HuH-7 (cell line): ENCODE results near the gene DCBLD2.

Experiments
- DNase-seq: peaks from one replicate; pipeline ENCODE4 v3.0.0; 2011; ENCODE audit warnings: low spot score

The DCBLD2 gene

GRCh38 chr3:98829246-98829832, 72.2 kb downstream of the DCBLD2 start:
- no peak for DNase-seq

DNA sequence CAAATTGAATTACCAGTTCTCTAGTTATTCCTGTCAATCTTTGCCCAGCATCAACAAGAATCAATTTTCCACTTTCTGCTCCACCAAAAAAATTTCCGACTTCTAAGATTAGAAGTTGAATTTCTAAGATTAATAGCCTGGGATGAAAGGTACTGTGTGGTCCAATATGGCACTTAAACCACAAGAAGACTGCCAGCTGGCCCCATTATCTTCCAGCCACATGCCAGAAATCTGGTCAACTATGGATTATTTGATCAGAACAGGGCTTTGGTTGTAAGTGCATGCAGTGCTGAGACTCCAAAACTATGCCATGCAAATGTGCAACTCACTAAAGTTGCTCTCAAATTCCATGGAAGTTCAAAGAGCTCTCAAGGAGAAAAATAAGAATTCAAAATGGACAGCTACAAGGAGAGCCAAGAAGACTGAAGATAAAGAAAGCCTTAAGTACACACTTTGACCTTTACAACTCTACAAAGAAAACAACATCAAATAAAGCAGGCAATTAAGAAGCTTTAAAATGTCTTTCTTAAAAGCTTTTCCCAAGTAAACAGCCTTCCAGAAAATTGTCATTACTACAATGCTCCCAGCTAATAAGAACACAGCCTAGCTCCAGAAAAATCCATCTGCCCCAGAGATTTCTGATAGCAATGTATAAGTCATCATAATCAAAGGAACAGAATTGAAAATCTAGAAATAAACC, 74.1 kb downstream of the DCBLD2 start:
- no peak for DNase-seq

DNA sequence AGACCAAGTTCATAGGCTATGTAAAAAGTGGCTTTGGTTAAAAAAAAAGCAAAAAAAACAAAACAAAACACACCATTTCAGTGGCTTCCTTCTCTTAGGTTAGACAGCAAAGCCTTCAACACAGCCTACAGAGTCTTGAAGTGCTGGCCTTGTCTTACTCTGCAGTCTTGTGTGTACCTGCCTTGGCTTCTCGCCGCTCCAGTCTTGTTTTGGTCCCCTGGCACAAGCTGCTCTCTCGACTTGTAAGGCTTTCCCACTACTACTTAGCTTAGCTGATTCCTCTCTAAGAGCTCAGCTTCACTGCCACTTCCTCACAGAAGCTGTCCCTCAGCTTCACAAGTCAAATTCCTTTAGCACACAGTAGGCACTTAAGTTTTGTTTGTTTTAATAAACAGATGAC, 75.4 kb downstream of the DCBLD2 start:
- DNase-seq: no peak

DNA sequence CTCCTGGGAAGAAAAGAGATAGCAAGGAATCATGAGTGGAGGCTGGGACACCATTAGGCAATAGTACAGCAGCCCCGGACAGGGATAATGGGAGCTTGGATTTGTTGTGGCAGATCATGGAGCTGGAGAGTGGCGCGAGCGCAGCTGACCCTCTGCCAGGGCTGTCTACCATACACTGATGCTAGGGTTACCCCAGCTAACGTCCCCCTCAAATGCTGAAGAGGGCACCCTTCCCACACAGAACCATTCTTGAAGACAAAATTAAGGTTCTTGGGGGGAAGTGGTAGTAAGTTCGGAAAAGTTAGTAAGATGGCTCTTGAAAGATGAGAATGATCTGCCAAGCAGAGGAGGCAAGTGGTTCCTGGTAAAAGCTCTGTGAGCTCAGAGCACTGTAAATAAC, 77.2 kb downstream of the DCBLD2 start:
- DNase-seq: no peak

GRCh38 chr3:98823791-98824190, 77.7 kb downstream of the DCBLD2 start:
- no peak for DNase-seq

DNA sequence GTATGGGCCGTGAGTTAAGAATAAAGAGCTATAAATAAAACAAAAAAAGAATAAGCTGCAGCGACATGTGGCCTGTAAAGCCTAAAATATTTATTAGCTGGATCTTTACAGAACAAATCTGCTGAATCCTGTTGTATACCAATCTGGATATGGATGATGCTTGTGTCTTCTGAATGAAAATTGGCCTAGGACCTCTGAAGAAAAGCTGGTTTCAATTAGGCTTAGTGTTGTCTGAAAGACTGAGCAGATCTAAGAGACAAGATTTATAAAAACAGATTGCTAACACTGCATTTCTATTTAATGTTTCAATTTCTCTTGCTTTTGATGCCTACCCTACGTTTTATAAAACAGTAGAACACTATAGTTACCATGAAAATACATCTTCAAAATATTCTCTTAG, 80.4 kb downstream of the DCBLD2 start:
- no peak for DNase-seq

GRCh38 chr3:98817547-98818041, 83.9 kb downstream of the DCBLD2 start:
- peak; percentile 42 for DNase-seq

DNA sequence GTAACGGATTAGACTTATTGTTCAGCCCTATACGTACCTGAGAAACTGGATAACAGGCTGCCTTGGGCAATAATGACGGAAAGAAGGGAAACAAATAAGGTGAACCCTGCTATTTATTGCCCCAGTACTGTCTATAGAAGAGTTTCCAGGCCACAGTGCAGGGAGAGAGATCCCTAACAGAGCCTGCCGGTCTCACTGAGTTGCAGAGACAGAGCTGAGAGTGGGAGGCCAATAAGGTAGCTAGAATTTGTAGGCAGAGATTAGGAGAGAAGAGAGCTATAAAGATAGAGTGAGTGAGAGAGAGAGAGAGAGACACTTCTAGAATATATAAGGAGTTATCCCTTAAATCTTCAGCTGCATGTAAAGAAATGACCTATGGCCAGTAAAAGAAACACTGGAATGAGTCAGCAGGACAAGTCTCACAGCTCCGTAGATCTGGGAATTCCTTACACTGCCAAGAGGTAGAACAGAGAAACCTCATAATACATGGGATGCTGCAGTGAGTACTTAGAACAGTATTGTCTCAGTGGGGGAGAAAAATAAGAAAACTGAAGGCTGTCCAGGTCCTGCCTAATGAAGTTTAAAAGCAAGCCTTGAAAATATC, 86.6 kb downstream of the DCBLD2 start:
- DNase-seq: no peak

DNA sequence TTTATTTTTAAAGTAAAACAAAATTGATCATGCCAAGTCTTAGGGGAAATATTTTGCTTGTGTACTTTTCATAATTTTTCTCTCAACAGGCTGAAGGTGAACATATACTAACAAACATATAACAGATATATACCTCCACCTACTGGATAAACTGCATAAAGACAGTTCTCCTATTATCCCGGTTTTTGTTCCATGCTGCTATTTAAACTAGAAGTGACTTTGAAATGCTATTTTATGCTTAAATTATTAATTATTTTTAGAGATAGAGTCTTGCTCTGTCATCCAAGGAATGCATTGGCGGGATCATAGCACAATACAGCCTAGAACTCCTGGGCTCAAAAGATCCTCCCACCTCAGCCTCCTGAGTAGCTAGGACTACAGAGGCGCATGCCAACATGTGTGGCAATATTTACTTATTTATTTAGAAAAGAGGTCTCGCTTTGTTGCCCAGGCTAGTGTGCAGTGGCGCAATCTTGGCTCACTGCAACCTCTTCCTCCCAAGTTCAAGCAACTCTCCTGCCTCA, 88.6 kb downstream of the DCBLD2 start:
- peak; percentile 17 for DNase-seq

- DNase-seq: peak; percentile 28
Measured at GRCh38 chr3:98811048-98811447, 90.4 kb downstream of the DCBLD2 start.

DNA sequence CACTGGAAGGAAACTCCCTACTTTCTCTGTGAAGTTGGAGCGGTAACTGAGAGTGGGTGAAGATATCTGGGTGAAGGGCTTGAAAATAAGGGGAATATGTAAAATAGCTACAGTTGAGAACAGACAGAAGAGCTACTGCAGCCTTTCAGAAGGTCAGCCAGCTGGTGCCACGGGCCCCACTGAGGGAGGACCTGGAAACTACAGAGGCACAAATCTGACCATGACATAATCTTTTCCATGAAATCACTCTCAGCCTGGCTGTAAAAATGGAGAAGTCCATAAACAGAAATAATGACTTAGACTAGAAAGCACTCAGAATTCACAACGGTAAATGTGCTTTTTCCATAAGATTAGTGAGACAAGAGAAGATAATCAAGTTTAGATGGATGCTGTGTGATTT, 91.9 kb downstream of the DCBLD2 start:
- DNase-seq: no peak

DNA sequence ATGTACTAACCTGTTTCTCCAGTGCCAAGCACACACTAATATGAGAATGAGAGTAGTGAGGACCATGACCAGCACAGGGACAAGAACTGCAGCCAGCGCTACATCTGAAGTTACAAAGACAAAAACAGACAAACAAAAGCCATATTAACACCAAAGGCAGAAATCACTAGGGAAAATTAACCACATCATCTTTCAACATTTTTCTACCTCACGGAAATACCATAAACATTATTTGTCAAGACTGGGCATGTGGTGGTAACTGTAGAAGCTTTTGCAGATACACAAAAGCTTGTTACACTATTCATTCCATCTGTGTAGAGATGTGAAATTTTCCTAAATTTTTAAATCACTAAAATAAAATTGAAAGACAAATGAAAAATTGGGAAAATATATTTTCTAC, 93.4 kb downstream of the DCBLD2 start:
- DNase-seq: no peak

DNA sequence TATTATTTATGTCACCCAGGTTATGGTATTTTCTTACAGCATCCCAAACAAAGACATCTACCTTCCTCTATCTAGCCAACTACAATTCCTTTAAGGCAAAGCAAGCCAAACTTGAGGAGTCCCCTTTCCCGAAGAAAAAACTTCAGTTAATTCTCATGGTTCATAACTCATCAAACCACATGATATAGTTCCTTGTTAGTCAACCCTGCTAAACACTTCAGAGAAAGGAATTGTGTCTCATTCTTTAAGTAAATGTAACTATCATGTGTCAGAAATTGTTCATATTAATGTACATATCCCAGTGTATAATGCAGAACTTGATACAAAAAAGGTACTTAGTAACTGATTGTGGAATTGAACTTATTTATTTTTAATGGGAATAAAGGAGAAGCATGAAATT, 93.9 kb downstream of the DCBLD2 start:
- no peak for DNase-seq

DNA sequence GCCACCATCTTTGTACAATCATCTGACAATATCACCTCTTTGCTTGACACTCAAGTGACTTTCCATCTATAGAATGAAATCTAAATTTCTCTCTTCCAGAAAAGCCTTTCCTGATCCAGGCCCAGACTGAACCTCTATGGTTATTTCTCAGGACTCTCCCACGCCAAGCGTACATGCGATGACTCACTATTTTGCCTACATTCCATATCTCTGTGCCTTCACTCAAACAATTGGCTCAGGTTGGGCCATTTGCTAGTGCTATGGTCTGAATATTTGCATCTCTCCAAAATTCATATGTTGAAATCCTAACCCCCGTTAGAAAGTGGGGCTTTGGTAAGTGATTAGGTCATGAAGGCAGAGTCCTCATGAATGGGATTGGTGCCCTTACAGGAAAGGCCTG, 94.5 kb downstream of the DCBLD2 start:
- DNase-seq: no peak

DNA sequence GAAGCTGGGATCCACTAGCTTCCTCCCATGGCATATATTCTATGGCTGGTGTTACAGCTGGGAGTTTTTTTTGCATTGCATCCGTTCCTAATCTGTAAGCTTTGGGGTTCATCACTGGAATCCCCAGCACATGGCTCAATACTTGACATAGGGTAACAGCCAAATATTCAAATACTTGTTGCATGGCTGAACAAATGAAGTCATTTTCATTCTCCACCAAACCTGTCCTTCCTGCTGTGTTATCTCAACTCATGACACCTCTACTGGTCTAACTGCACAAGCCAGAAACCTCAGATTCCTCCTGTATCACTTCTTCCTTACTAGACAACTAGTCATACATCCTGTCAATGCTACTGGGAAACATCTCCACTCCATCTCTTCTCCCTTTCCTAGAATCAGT, 95.0 kb downstream of the DCBLD2 start:
- DNase-seq: no peak

GRCh38 chr3:98805571-98805970, 95.9 kb downstream of the DCBLD2 start:
- no peak for DNase-seq

GRCh38 chr3:98801043-98801747, 100.3 kb downstream of the DCBLD2 start:
- no peak for DNase-seq

- no peak for DNase-seq
Measured at GRCh38 chr3:98800401-98800800, 101.1 kb downstream of the DCBLD2 start.

DNA sequence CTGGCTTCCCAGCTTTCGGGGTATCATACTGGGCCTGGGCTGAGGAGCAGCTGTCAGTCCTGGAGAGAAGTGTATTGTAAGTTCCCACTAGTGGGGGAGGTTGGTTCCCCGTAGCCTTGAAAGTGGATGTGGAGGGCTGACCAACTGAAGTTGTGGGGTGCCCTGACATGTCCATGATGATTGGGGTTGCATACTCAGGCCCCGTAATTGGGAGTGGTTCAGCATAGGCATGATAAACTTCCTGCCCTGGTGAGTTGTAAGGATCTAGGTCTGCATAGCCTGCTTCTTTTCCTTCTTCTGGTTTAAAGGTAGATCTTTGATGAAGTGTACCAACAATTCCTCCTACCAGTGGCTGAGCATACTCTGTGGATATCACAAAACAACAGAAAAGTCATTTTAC, 102.0 kb downstream of the DCBLD2 start:
- DNase-seq: no peak

DNA sequence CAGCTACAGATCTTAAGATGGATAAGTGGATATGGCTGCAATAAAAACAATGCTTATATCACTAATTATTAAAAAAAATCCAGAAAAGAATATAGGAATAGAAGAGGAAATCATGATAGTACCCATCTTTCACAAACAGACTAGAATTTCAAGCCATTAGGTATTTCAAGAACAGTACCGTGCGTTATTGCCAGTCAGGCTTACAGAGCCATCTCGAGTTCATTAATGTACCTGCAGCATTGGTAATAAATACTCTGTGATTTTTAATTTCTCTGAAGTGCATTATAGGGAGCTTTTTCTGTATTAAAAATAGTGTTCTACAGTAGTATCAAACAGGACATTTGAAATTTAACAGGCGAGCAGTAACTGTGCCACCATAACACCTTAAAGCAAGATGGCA, 102.7 kb downstream of the DCBLD2 start:
- no peak for DNase-seq

DNA sequence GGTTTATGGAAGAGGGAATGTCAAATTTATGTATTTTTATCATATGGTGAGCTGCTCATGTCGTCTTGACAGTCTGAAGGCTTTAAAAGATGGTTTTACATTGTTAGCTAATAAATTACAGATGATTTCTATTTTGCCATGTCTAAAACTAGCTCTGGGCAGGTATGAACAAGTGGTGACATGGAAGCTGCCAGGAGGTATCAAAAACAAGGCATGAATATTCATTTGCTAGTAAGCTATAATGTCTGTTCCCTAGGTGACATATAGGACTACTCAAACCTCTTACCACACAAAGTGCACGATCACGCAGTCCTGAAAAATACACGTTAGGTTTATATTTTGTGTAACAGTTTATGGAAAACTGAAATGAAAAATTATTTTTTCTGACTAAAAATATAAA, 103.6 kb downstream of the DCBLD2 start:
- no peak for DNase-seq

- no peak for DNase-seq
Measured at GRCh38 chr3:98796334-98796733, 105.2 kb downstream of the DCBLD2 start.

GRCh38 chr3:98793971-98794370, 107.5 kb downstream of the DCBLD2 start:
- DNase-seq: no peak
